HepG2 (cell line): ENCODE results near the gene EMC9. TPM values are rescaled to one million over a fixed set of nuclear protein-coding genes. Genes with fewer than 3 reads are reported as not detected.
A peak's percentile ranks its signal among the peaks of the same experiment; 100 is the strongest.

ENCODE experiments used
- ELF3 ChIP-seq: IDR thresholded peaks from 2 replicates; pipeline ENCODE4 v1.6.1; 2016; ENCODE audit warnings: missing genetic modification reagents, missing compliant biosample characterization
- FOXA1 ChIP-seq, 2 experiments: fragments of 450-650 bp in 1 of 2; sonication (generic) in 1 of 2; formaldehyde crosslinking in 1 of 2; IDR thresholded peaks; 2 replicates each; pipeline versions ENCODE4 v1.4.0 to v1.6.1; 2016 to 2020; ENCODE audit warnings: missing genetic modification reagents in 1 of 2
- HDAC1 ChIP-seq: sonication (generic); formaldehyde crosslinking; IDR thresholded peaks from 2 replicates; pipeline ENCODE4 v1.5.1; 2020; ENCODE audit warnings: mild to moderate bottlenecking, missing genetic modification reagents
- KLF16 ChIP-seq, 2 experiments: sonication (generic) in 1 of 2; formaldehyde crosslinking in 1 of 2; IDR thresholded peaks; 2 replicates each; pipeline versions ENCODE4 v1.6.1 to v1.8.0; 2016 to 2023; ENCODE audit warnings: missing genetic modification reagents in 2 of 2, missing compliant biosample characterization in 1 of 2
- NPAS2 ChIP-seq: sonication (generic); formaldehyde crosslinking; IDR thresholded peaks from 2 replicates; pipeline ENCODE4 v1.8.0; 2022; ENCODE audit warnings: mild to moderate bottlenecking, missing genetic modification reagents, borderline replicate concordance
- RORA ChIP-seq: sonication (generic); formaldehyde crosslinking; IDR thresholded peaks from 2 replicates; pipeline ENCODE4 v1.5.0; 2020; ENCODE audit warnings: mild to moderate bottlenecking, missing genetic modification reagents, moderate library complexity
- TAF1 ChIP-seq: sonication (generic); formaldehyde crosslinking; IDR thresholded peaks from 2 replicates; pipeline ENCODE4 v1.4.0; 2020; ENCODE audit warnings: missing genetic modification reagents
- ZFP37 ChIP-seq: sonication (generic); formaldehyde crosslinking; IDR thresholded peaks from 2 replicates; pipeline ENCODE4 v1.4.0; 2020; ENCODE audit warnings: missing genetic modification reagents, borderline replicate concordance
- ZKSCAN1 ChIP-seq: fragments of 150-350 bp; IDR thresholded peaks from 2 replicates; pipeline ENCODE4 v1.6.1; 2014; ENCODE audit warnings: low read length
- polyA plus RNA-seq, 8 experiments: library from polyadenylated mRNA; depleted of rRNA in 3 of 8; stranded (reverse) in 7 of 8; unstranded in 1 of 8; fragments of >200 nt; fragmentation: Illumina TruSeq in 4 of 8; extraction: Trizol in 4 of 8; gene quantifications; 2 replicates each; pipeline versions ENCODE4 v1.2.1 to v1.2.3, GENCODE V29; 2011 to 2016; ENCODE audit warnings: low read depth in 4 of 8, missing spikeins in 1 of 8, mixed read lengths in 1 of 8; ENCODE audit not compliant: insufficient read depth in 1 of 8
- total RNA-seq, 5 experiments: library from RNA; depleted of rRNA; stranded (reverse); fragments of >200 nt; fragmentation: Illumina TruSeq; extraction: Trizol; gene quantifications; 2 replicates each; pipeline ENCODE4 v1.2.3, GENCODE V29; 2016; ENCODE audit warnings: low read depth in 1 of 5
- TF ChIP-seq, protein P1 (sequence below): sonication (generic); formaldehyde crosslinking; IDR thresholded peaks from 2 replicates; pipeline ENCODE4 v1.5.0; 2020; ENCODE audit warnings: mild to moderate bottlenecking, missing genetic modification reagents, borderline replicate concordance
- TF ChIP-seq, protein P2 (sequence below): sonication (generic); formaldehyde crosslinking; IDR thresholded peaks from 2 replicates; pipeline ENCODE4 v1.8.1; 2023; ENCODE audit warnings: mild to moderate bottlenecking, missing genetic modification reagents
- TF ChIP-seq, protein P3 (sequence below): sonication (generic); formaldehyde crosslinking; IDR thresholded peaks from 2 replicates; pipeline ENCODE4 v1.4.0; 2020; ENCODE audit warnings: missing genetic modification reagents
- TF ChIP-seq, protein P4 (sequence below): sonication (generic); formaldehyde crosslinking; IDR thresholded peaks from 2 replicates; pipeline ENCODE4 v1.9.0; 2022; ENCODE audit warnings: missing genetic modification reagents, mild to moderate bottlenecking, borderline replicate concordance
- TF ChIP-seq, protein P5 (sequence below): sonication (generic); formaldehyde crosslinking; IDR thresholded peaks from 2 replicates; pipeline ENCODE4 v1.8.0; 2022; ENCODE audit warnings: mild to moderate bottlenecking, missing genetic modification reagents, moderate library complexity

EMC9 gene
- total and polyA plus RNA-seq, 2 of the 13 experiments (the other 11 are each of a cell fraction or from before 2014, with no cell fraction given) = 60.5 to 78.7 TPM

DNA sequence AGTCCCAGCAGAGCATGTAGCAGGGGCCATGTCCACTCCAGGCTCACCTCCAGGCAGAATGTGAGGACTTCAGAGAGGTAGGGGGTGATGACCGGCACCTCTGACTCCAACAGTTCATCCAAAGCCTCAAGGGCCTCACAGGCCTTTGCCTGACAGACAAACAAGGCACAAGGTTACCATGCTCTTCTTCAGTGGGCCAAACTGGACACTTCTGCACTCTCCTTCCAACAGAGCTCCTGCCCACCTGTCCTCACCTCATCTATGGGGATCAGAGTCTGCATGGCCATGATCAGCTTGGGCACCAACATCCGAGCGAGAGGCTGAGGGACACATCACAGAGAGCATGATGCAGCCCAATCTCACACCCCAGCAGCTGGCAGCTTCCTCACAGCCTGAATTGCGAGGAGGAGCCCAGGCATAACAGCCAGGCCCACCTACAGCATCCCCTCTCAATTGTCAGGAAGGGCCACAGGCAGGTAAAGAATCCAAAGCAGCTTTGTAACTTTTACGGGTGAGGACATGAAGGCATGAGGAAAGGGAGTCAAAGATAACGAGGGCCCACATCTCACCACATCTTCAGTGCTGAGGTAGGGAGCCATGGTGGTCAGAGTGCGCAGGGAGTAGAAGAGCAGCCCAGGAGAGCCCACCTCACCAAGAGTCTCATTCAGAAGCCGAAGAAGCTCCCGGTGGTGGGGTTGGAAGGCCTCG is 45.6 kb upstream of the EMC9 start (continued):
- TF ChIP-seq ZFP37 = no peak
- TF ChIP-seq ZKSCAN1 = no peak
- TF ChIP-seq, protein P1, sequence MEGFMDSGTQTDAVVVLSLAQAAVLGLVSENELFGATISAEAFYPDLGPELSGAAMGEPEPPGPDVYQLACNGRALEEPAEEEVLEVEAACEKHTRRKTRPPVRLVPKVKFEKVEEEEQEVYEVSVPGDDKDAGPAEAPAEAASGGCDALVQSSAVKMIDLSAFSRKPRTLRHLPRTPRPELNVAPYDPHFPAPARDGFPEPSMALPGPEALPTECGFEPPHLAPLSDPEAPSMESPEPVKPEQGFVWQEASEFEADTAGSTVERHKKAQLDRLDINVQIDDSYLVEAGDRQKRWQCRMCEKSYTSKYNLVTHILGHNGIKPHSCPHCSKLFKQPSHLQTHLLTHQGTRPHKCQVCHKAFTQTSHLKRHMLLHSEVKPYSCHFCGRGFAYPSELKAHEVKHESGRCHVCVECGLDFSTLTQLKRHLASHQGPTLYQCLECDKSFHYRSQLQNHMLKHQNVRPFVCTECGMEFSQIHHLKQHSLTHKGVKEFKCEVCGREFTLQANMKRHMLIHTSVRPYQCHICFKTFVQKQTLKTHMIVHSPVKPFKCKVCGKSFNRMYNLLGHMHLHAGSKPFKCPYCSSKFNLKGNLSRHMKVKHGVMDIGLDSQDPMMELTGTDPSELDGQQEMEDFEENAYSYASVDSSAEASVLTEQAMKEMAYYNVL = no peak
- TF ChIP-seq, protein P2, sequence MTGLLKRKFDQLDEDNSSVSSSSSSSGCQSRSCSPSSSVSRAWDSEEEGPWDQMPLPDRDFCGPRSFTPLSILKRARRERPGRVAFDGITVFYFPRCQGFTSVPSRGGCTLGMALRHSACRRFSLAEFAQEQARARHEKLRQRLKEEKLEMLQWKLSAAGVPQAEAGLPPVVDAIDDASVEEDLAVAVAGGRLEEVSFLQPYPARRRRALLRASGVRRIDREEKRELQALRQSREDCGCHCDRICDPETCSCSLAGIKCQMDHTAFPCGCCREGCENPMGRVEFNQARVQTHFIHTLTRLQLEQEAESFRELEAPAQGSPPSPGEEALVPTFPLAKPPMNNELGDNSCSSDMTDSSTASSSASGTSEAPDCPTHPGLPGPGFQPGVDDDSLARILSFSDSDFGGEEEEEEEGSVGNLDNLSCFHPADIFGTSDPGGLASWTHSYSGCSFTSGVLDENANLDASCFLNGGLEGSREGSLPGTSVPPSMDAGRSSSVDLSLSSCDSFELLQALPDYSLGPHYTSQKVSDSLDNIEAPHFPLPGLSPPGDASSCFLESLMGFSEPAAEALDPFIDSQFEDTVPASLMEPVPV (CRISPR knock-in tag) = no peak
- TF ChIP-seq, protein P3, sequence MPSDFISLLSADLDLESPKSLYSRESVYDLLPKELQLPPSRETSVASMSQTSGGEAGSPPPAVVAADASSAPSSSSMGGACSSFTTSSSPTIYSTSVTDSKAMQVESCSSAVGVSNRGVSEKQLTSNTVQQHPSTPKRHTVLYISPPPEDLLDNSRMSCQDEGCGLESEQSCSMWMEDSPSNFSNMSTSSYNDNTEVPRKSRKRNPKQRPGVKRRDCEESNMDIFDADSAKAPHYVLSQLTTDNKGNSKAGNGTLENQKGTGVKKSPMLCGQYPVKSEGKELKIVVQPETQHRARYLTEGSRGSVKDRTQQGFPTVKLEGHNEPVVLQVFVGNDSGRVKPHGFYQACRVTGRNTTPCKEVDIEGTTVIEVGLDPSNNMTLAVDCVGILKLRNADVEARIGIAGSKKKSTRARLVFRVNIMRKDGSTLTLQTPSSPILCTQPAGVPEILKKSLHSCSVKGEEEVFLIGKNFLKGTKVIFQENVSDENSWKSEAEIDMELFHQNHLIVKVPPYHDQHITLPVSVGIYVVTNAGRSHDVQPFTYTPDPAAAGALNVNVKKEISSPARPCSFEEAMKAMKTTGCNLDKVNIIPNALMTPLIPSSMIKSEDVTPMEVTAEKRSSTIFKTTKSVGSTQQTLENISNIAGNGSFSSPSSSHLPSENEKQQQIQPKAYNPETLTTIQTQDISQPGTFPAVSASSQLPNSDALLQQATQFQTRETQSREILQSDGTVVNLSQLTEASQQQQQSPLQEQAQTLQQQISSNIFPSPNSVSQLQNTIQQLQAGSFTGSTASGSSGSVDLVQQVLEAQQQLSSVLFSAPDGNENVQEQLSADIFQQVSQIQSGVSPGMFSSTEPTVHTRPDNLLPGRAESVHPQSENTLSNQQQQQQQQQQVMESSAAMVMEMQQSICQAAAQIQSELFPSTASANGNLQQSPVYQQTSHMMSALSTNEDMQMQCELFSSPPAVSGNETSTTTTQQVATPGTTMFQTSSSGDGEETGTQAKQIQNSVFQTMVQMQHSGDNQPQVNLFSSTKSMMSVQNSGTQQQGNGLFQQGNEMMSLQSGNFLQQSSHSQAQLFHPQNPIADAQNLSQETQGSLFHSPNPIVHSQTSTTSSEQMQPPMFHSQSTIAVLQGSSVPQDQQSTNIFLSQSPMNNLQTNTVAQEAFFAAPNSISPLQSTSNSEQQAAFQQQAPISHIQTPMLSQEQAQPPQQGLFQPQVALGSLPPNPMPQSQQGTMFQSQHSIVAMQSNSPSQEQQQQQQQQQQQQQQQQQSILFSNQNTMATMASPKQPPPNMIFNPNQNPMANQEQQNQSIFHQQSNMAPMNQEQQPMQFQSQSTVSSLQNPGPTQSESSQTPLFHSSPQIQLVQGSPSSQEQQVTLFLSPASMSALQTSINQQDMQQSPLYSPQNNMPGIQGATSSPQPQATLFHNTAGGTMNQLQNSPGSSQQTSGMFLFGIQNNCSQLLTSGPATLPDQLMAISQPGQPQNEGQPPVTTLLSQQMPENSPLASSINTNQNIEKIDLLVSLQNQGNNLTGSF (CRISPR knock-in tag) = no peak; the same call in 1 of the 2 replicates
- TF ChIP-seq, protein P4, sequence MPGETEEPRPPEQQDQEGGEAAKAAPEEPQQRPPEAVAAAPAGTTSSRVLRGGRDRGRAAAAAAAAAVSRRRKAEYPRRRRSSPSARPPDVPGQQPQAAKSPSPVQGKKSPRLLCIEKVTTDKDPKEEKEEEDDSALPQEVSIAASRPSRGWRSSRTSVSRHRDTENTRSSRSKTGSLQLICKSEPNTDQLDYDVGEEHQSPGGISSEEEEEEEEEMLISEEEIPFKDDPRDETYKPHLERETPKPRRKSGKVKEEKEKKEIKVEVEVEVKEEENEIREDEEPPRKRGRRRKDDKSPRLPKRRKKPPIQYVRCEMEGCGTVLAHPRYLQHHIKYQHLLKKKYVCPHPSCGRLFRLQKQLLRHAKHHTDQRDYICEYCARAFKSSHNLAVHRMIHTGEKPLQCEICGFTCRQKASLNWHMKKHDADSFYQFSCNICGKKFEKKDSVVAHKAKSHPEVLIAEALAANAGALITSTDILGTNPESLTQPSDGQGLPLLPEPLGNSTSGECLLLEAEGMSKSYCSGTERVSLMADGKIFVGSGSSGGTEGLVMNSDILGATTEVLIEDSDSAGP (CRISPR knock-in tag) = no peak
- no peak for TF ChIP-seq RORA (CRISPR knock-in tag)
- TF ChIP-seq ELF3 (CRISPR knock-in tag) = no peak
- no peak for TF ChIP-seq HDAC1 (CRISPR knock-in tag)
- no peak for TF ChIP-seq FOXA1 (IDR thresholded peaks at IDR 0.05)
- no peak for TF ChIP-seq FOXA1 (CRISPR knock-in tag; IDR thresholded peaks at IDR 0.05)
- TF ChIP-seq, protein P5, sequence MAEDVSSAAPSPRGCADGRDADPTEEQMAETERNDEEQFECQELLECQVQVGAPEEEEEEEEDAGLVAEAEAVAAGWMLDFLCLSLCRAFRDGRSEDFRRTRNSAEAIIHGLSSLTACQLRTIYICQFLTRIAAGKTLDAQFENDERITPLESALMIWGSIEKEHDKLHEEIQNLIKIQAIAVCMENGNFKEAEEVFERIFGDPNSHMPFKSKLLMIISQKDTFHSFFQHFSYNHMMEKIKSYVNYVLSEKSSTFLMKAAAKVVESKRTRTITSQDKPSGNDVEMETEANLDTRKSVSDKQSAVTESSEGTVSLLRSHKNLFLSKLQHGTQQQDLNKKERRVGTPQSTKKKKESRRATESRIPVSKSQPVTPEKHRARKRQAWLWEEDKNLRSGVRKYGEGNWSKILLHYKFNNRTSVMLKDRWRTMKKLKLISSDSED = 0 out of 2 replicates have a peak, but pooled peaks have one; percentile 30
- 0 out of 4 replicates have a peak, but pooled peaks of 1 of the 2 experiments have one; percentile 68 for TF ChIP-seq KLF16 (CRISPR knock-in tag; IDR thresholded peaks at IDR 0.05)
- TF ChIP-seq TAF1 (CRISPR knock-in tag) = 0 out of 2 replicates have a peak, but pooled peaks have one; percentile 10
- no peak for TF ChIP-seq NPAS2 (CRISPR knock-in tag)
